Activated naive CD4-positive, alpha-beta T cell treated with anti-CD3 and anti-CD28 coated beads for 36 hours (primary cell): Measurements from ENCODE around the gene HNRNPC. TPM values are rescaled to one million over a fixed set of nuclear protein-coding genes. Genes with fewer than 3 reads are reported as not detected.
"Not testable (repeated sequence)": the region's sequence is repeated elsewhere in the genome, so short reads cannot be mapped to it uniquely, and the experiment has no call there.

ENCODE experiments used
- CTCF ChIA-PET: fragments of 350-600 bp; sonication (Branson Sonifier 250); formaldehyde crosslinking; loops from one replicate; lab custom pipeline; 2021; ENCODE audit warnings: antibody characterized with exemption; lab: Charles Lee
- DNase-seq: peaks from one replicate; pipeline ENCODE4 v3.0.0-alpha.2; 2020
- H3K27ac Mint-ChIP-seq: one replicate; pipeline ENCODE4 v1.8.0; 2021; ENCODE audit warnings: mild to moderate bottlenecking, mixed read lengths
- H3K27me3 Mint-ChIP-seq: one replicate; pipeline ENCODE4 v1.8.0; 2021; ENCODE audit warnings: low read depth, mixed read lengths
- H3K36me3 Mint-ChIP-seq: one replicate; pipeline ENCODE4 v1.8.0; 2021; ENCODE audit warnings: low read depth, mixed read lengths
- H3K4me1 Mint-ChIP-seq: one replicate; pipeline ENCODE4 v1.8.0; 2021; ENCODE audit warnings: low read depth, mixed read lengths
- H3K4me3 Mint-ChIP-seq: one replicate; pipeline ENCODE4 v1.8.0; 2021; ENCODE audit warnings: mild to moderate bottlenecking, moderate library complexity, mixed read lengths
- H3K9me3 Mint-ChIP-seq: one replicate; pipeline ENCODE4 v1.8.0; 2021; ENCODE audit warnings: mixed read lengths
- intact Hi-C: fragments of 100-400 bp; cut with micrococcal nuclease; formaldehyde crosslinking; loops from one replicate; pipeline ENCODE4 v1.15.1; 2023
- total RNA-seq, 2 experiments: library from RNA; stranded (reverse); gene quantifications; one replicate each; pipeline ENCODE4 v1.2.3, GENCODE V29; 2021

The HNRNPC gene
- total RNA-seq, 2 experiments from 2014 or later = 1,252 to 1,377 TPM

- CTCF ChIA-PET = no interaction called here
- H3K4me3 Mint-ChIP-seq = no peak overlapping the region
- no peak for DNase-seq
- intact Hi-C loops = no loop called here
- peaks cover 10% of the 10 kb centered on the region for H3K4me1 Mint-ChIP-seq
- no peak overlapping the region for H3K27ac Mint-ChIP-seq
- H3K36me3 Mint-ChIP-seq = no peaks in the 10 kb centered on the region
- H3K27me3 Mint-ChIP-seq = no peaks in the 10 kb centered on the region
- no peaks in the 10 kb centered on the region for H3K9me3 Mint-ChIP-seq
Measured at GRCh38 chr14:21194597-21194996, 74.6 kb downstream of the HNRNPC start.

- no peak overlapping the region for H3K4me3 Mint-ChIP-seq
- H3K27me3 Mint-ChIP-seq = no peaks in the 10 kb centered on the region
Measured at GRCh38 chr14:21192875-21193535, 76.2 kb downstream of the HNRNPC start.

GRCh38 chr14:21192447-21192822, 76.8 kb downstream of the HNRNPC start:
- intact Hi-C loops = no loop called here
- Mint-ChIP-seq H3K27me3 (no peaks in the 10 kb centered on the region), H3K4me3 (peak overlapping the region; percentile 62), H3K36me3 (no peaks in the 10 kb centered on the region), H3K9me3 (no peaks in the 10 kb centered on the region), H3K4me1 (peaks cover 8% of the 10 kb centered on the region), H3K27ac (no peak overlapping the region)
- DNase-seq = no peak
- CTCF ChIA-PET = interaction anchor here (0.5 to 1.3 kb wide), 2 partner anchors 88 to 116 kb away, joined by 3 to 4 read pairs; no protein-coding TSS in a partner anchor

More at GRCh38 chr14:21192875-21193535, 76.2 kb downstream of the HNRNPC start:
- Mint-ChIP-seq H3K27ac (no peak overlapping the region), H3K36me3 (no peaks in the 10 kb centered on the region), H3K9me3 (no peaks in the 10 kb centered on the region), H3K4me1 (peaks cover 9% of the 10 kb centered on the region)
- intact Hi-C loops = no loop called here
- CTCF ChIA-PET = interaction anchor here (0.5 to 1.3 kb wide), 2 partner anchors 88 to 115 kb away, joined by 3 to 4 read pairs; no protein-coding TSS in a partner anchor
- no peak for DNase-seq

- peaks cover 8% of the 10 kb centered on the region for H3K4me1 Mint-ChIP-seq
- CTCF ChIA-PET = interaction anchor here (1.3 kb wide), 1 partner anchor 87 kb away, joined by 4 read pairs; no protein-coding TSS in a partner anchor
- no peaks in the 10 kb centered on the region for H3K9me3 Mint-ChIP-seq
- H3K27me3 Mint-ChIP-seq = no peaks in the 10 kb centered on the region
- intact Hi-C loops = no loop called here
- H3K27ac Mint-ChIP-seq = no peak overlapping the region
- H3K36me3 Mint-ChIP-seq = no peaks in the 10 kb centered on the region
- peak; percentile 72 for DNase-seq
- peak overlapping the region; percentile 62 for H3K4me3 Mint-ChIP-seq
Measured at GRCh38 chr14:21191809-21192446, 77.3 kb downstream of the HNRNPC start.

GRCh38 chr14:21191261-21191808, 77.9 kb downstream of the HNRNPC start:
- Mint-ChIP-seq H3K9me3 (no peaks in the 10 kb centered on the region), H3K4me1 (peaks cover 8% of the 10 kb centered on the region), H3K27ac (no peak overlapping the region), H3K4me3 (peak overlapping the region; percentile 62), H3K36me3 (no peaks in the 10 kb centered on the region), H3K27me3 (no peaks in the 10 kb centered on the region)
- intact Hi-C loops = no loop called here
- no peak for DNase-seq
- CTCF ChIA-PET = interaction anchor here (0.6 kb wide), 1 partner anchor 127 kb away, joined by 3 read pairs; no protein-coding TSS in a partner anchor

GRCh38 chr14:21185491-21185890, 83.8 kb downstream of the HNRNPC start:
- Mint-ChIP-seq H3K9me3 (peaks cover 5% of the 10 kb centered on the region), H3K27me3 (peaks cover 6% of the 10 kb centered on the region), H3K36me3 (peaks cover 2% of the 10 kb centered on the region), H3K4me1 (no peaks in the 10 kb centered on the region), H3K4me3 (no peak overlapping the region), H3K27ac (no peak overlapping the region)
- DNase-seq = no peak
- CTCF ChIA-PET = no interaction called here
- intact Hi-C loops = no loop called here

GRCh38 chr14:21184254-21184653, 85.0 kb downstream of the HNRNPC start:
- CTCF ChIA-PET = no interaction called here
- peaks cover 6% of the 10 kb centered on the region for H3K27me3 Mint-ChIP-seq
- H3K4me3 Mint-ChIP-seq = no peak overlapping the region

GRCh38 chr14:21182166-21182565, 87.1 kb downstream of the HNRNPC start:
- H3K4me1 Mint-ChIP-seq = no peaks in the 10 kb centered on the region
- no peak overlapping the region for H3K4me3 Mint-ChIP-seq
- intact Hi-C loops = no loop called here
- peaks cover 2% of the 10 kb centered on the region for H3K36me3 Mint-ChIP-seq
- H3K27me3 Mint-ChIP-seq = peaks cover 6% of the 10 kb centered on the region
- CTCF ChIA-PET = interaction anchor here (0.6 to 1.1 kb wide), 3 partner anchors 52 to 260 kb away, joined by 3 read pairs; no protein-coding TSS in a partner anchor
- H3K9me3 Mint-ChIP-seq = peaks cover 10% of the 10 kb centered on the region
- DNase-seq = no peak
- H3K27ac Mint-ChIP-seq = no peak overlapping the region

More at GRCh38 chr14:21184254-21184653, 85.0 kb downstream of the HNRNPC start:
- Mint-ChIP-seq H3K4me1 (no peaks in the 10 kb centered on the region), H3K36me3 (peaks cover 2% of the 10 kb centered on the region), H3K9me3 (peaks cover 5% of the 10 kb centered on the region), H3K27ac (no peak overlapping the region)
- no peak for DNase-seq
- intact Hi-C loops = no loop called here

GRCh38 chr14:21171128-21171527, 98.1 kb downstream of the HNRNPC start:
- CTCF ChIA-PET = no interaction called here
- H3K4me1 Mint-ChIP-seq = no peaks in the 10 kb centered on the region
- intact Hi-C loops = no loop called here
- H3K27me3 Mint-ChIP-seq = peaks cover 18% of the 10 kb centered on the region
- H3K27ac Mint-ChIP-seq = no peak overlapping the region
- H3K36me3 Mint-ChIP-seq = no peaks in the 10 kb centered on the region
- no peak overlapping the region for H3K4me3 Mint-ChIP-seq
- no peak for DNase-seq
- H3K9me3 Mint-ChIP-seq = peaks cover 1% of the 10 kb centered on the region

GRCh38 chr14:21169573-21169972, 99.7 kb downstream of the HNRNPC start:
- peaks cover 18% of the 10 kb centered on the region for H3K27me3 Mint-ChIP-seq
- intact Hi-C loops = no loop called here
- no peak for DNase-seq
- peaks cover 1% of the 10 kb centered on the region for H3K9me3 Mint-ChIP-seq
- no peak overlapping the region for H3K27ac Mint-ChIP-seq
- no peak overlapping the region for H3K4me3 Mint-ChIP-seq
- CTCF ChIA-PET = no interaction called here
- no peaks in the 10 kb centered on the region for H3K36me3 Mint-ChIP-seq
- H3K4me1 Mint-ChIP-seq = no peaks in the 10 kb centered on the region

GRCh38 chr14:21168055-21168454, 101.2 kb downstream of the HNRNPC start:
- no peak overlapping the region for H3K4me3 Mint-ChIP-seq
- peaks cover 1% of the 10 kb centered on the region for H3K9me3 Mint-ChIP-seq
- H3K27me3 Mint-ChIP-seq = peaks cover 18% of the 10 kb centered on the region
- no peaks in the 10 kb centered on the region for H3K36me3 Mint-ChIP-seq
- H3K4me1 Mint-ChIP-seq = no peaks in the 10 kb centered on the region
- H3K27ac Mint-ChIP-seq = no peak overlapping the region
- CTCF ChIA-PET = interaction anchor here (0.7 kb wide), 1 partner anchor 149 kb away, joined by 3 read pairs; no protein-coding TSS in a partner anchor
- intact Hi-C loops = no loop called here
- peak; percentile 7 for DNase-seq

- H3K9me3 Mint-ChIP-seq, DNase-seq, H3K4me3 Mint-ChIP-seq, H3K27ac Mint-ChIP-seq, intact Hi-C loops, H3K4me1 Mint-ChIP-seq, H3K36me3 Mint-ChIP-seq: not testable (repeated sequence)
- CTCF ChIA-PET = interaction anchor here (1.3 to 1.7 kb wide), 2 partner anchors 10 to 61 kb away, joined by 3 read pairs; partner anchors contain the start of gene OR5AU1
- peaks cover 11% of the 10 kb centered on the region for H3K27me3 Mint-ChIP-seq
Measured at GRCh38 chr14:21165670-21166069, 103.6 kb downstream of the HNRNPC start.
